Measurements from ENCODE around the gene FAM124A. TPM values are rescaled to one million over a fixed set of nuclear protein-coding genes. Genes with fewer than 3 reads are reported as not detected.

FAM124A gene
- total and polyA plus RNA-seq, 7 donors: 0.23 to 18.3 (median 11.7) TPM

GRCh38 chr13:51266642-51267041 lies 44.4 kb downstream of the FAM124A start:
- Histone ChIP-seq H3K4me3 (no peak overlapping the region), H3K4me1 (peaks cover 0 to 43% (median 20%) of the 10 kb centered on the region in 4 donors), H3K9me3 (no peaks in the 10 kb centered on the region), H3K36me3 (no peaks in the 10 kb centered on the region), H3K27ac (peak overlapping the region in 3 of 4 donors; percentile 17 to 38 (median 21)), H3K27me3 (no peaks in the 10 kb centered on the region)
- intact Hi-C loops (cut with DNase I): no loop called here
- 86 to 93% methylated on average over 1 of the region's 1 CpG for WGBS, 2 donors
- TF ChIP-seq EP300 (IDR thresholded peaks at IDR 0.05) (no peak), POLR2AphosphoS5 (IDR thresholded peaks at IDR 0.05) (no peak), POLR2A (IDR thresholded peaks at IDR 0.05) (no peak), CTCF (IDR thresholded peaks at IDR 0.05) (no peak)
- peak; percentile 28 for DNase-seq

- Histone ChIP-seq H3K27me3 (no peaks in the 10 kb centered on the region), H3K27ac (no peak overlapping the region), H3K4me3 (no peak overlapping the region), H3K36me3 (no peaks in the 10 kb centered on the region), H3K4me1 (peaks cover 0 to 38% (median 18%) of the 10 kb centered on the region in 4 donors), H3K9me3 (no peaks in the 10 kb centered on the region)
- 90 to 96% methylated on average over 6 of the region's 6 CpGs for WGBS, 2 donors
- intact Hi-C loops (cut with DNase I): no loop called here
- TF ChIP-seq EP300 (IDR thresholded peaks at IDR 0.05) (no peak), CTCF (IDR thresholded peaks at IDR 0.05) (no peak), POLR2A (IDR thresholded peaks at IDR 0.05) (no peak), POLR2AphosphoS5 (IDR thresholded peaks at IDR 0.05) (no peak)
- DNase-seq: peak; percentile 21
Observed at GRCh38 chr13:51267622-51268021, 45.4 kb downstream of the FAM124A start.

- Histone ChIP-seq H3K4me1 (peaks cover 0 to 32% (median 18%) of the 10 kb centered on the region in 4 donors), H3K27me3 (no peaks in the 10 kb centered on the region), H3K27ac (no peak overlapping the region), H3K9me3 (no peaks in the 10 kb centered on the region), H3K36me3 (no peaks in the 10 kb centered on the region), H3K4me3 (no peak overlapping the region)
- DNase-seq: peak; percentile 33
- intact Hi-C loops (cut with DNase I): no loop called here
- no peak for TF ChIP-seq CTCF (IDR thresholded peaks at IDR 0.05)
- TF ChIP-seq EP300 (IDR thresholded peaks at IDR 0.05): no peak
- TF ChIP-seq POLR2AphosphoS5 (IDR thresholded peaks at IDR 0.05): no peak
- no peak for TF ChIP-seq POLR2A (IDR thresholded peaks at IDR 0.05)
Observed at GRCh38 chr13:51269039-51269438, 46.8 kb downstream of the FAM124A start.

GRCh38 chr13:51270623-51271415 lies 48.6 kb downstream of the FAM124A start:
- intact Hi-C loops (cut with DNase I): no loop called here
- H3K4me3 ChIP-seq: no peak overlapping the region
- H3K36me3 ChIP-seq: no peaks in the 10 kb centered on the region
- no peak for DNase-seq
- no peak for TF ChIP-seq POLR2AphosphoS5 (IDR thresholded peaks at IDR 0.05)
- no peak for TF ChIP-seq EP300 (IDR thresholded peaks at IDR 0.05)
- TF ChIP-seq POLR2A (IDR thresholded peaks at IDR 0.05): no peak
- no peak for TF ChIP-seq CTCF (IDR thresholded peaks at IDR 0.05)
- WGBS, 2 donors: 87 to 90% methylated on average over 7 of the region's 7 CpGs
- peak overlapping the region in 3 of 4 donors; percentile 36 to 58 (median 51) for H3K27ac ChIP-seq
- no peaks in the 10 kb centered on the region for H3K9me3 ChIP-seq
- H3K27me3 ChIP-seq: no peaks in the 10 kb centered on the region
- peaks cover 0 to 39% (median 27%) of the 10 kb centered on the region in 4 donors for H3K4me1 ChIP-seq
